C4-2B (cell line): ENCODE measurements around the gene DNAJB12.

Source experiments
- CTCF ChIP-seq: fragments of 450-650 bp; conservative IDR thresholded peaks from 2 replicates; pipeline ENCODE4 v1.5.1; 2017; ENCODE audit warnings: mild to moderate bottlenecking
- ZFX ChIP-seq: fragments of 450-650 bp; IDR thresholded peaks from 2 replicates; pipeline ENCODE4 v1.6.1; 2017

- TF ChIP-seq CTCF (no peak), ZFX (no peak)
These were observed 9.8 kb downstream of the DNAJB12 start for GRCh38 chr10:72344932-72345331.
